HG03460 (cell line): ENCODE results near the gene SOX4.

ENCODE experiments used
- ATAC-seq: cut with Tn5 transposase; IDR thresholded peaks from one replicate; pipeline ENCODE4 v1.9.1; 2021; ENCODE audit not compliant: unreplicated experiment

The SOX4 gene

DNA sequence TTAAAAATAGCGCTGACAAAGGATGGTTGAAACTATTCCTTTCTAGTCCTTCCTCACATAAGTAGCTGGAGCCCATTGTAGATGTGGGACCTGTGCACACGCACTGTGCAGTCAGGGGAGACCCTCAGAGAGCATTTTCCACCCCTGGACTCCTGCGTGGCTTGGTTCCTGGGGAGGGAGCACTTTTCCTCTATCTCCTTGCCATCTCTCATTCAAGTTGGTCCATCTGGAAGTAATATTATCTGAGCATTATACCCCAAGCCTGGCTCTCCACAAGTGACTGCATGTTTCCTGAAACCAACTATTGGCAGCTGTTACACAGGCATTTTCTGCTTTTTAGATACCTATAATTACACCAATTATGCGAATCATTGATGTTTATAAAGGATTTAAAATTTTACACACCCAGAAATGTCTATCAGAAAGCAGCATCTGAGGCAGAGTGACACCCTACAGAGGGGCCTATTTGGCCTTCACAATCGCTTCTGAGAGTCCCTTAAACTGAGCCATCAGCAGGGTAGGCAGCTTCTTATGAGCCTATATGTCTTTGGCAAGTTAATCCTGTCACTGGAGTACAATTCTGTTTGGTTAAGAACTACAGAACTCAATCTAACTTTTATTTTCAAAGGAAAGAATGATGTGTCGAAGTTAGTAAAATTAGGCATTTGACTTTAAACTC is 18.7 kb downstream of the SOX4 start:
- no peak for ATAC-seq

DNA sequence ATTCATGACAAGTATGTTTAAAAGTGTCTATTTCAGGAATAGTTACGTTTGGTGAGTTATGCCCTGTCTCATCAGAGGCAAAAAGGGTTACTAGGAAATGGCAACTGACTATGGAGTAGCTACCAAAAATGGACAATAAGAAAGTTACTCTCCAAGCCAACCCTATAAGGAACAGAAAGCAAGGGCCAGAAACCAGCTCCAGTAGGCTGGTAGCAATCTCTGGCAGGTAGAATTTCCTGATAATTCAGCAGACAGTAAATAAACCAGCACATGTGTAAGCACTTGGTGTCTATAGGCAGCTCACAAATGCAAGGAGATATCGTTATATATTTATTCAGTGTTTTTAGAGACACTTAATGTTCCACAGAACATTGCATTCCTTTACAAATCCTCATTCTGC is 20.3 kb downstream of the SOX4 start:
- no peak for ATAC-seq

DNA sequence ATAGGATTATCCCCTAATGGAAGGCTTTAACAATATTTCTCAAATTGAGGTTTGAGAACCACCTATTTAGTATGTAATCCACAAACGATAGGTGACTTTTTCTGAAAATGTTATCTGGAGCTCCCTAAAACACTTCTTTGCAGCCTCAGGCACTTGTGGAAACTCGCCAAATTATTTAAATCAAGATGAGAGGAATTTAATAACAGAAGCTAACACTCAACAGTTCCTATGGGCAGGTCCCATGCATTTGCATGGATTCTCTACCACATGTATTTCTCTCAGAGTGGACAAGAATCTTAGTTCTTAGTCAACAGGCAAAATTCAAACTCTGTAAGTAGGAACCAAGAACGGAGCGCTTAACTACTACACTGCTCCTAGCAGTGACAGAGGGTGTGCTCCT is 20.7 kb downstream of the SOX4 start:
- ATAC-seq, result no peak

DNA sequence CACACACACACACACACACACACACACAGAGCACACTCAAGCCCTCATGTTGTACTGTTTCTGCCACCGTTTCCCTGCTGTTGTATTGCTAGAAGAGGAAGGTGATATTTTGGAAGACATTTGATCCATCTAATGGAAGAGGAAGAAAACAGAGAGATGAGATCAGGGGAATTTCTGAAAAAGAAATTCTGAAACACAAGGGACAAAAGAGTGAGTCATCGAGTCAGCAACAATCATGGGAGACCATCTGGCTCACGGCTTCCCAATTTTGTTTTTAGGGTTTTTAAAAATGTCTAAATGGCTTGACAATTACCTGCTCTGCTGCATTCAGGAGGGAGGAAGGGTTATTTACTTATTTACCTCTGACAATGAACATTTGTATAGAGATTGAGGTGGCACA is 22.0 kb downstream of the SOX4 start:
- no peak for ATAC-seq

DNA sequence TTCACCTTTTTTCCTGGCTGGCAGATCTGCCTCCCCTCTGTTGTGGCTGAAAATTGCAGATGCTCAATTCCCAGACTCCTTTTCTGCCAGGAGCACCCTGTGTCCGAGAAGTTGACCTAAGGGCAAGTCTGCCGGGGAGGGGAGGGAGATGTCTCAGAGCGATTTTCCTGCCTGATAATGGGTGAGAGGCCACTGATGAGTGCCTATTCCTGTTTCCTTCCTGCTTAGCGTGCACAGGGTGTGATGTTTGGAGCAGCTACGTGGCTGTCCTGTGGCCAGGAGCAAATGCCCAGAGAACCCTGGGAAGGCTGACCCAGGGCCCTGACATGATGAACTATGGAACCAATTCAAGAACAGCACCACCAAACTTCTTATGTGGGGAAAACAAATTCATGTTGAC is 22.5 kb downstream of the SOX4 start:
- no peak for ATAC-seq

DNA sequence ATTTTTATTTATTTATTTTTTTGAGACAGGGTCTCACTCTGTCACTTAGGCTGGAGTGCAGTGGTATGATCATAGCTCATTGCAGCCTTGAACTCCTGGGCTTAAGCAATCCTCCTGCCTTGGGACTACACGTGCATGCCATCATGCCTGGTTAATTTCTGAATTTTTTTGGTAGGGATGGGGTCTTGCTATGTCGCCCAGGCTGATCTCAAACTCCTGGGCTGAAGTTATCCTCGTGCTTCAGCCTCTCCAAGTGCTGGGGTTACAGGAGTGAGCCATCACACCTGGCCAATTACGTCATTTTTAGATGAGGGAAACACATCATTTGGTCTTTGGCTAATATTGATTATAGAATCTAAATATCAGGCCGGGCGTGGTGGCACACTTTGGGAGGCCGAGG is 32.1 kb downstream of the SOX4 start:
- no peak for ATAC-seq

DNA sequence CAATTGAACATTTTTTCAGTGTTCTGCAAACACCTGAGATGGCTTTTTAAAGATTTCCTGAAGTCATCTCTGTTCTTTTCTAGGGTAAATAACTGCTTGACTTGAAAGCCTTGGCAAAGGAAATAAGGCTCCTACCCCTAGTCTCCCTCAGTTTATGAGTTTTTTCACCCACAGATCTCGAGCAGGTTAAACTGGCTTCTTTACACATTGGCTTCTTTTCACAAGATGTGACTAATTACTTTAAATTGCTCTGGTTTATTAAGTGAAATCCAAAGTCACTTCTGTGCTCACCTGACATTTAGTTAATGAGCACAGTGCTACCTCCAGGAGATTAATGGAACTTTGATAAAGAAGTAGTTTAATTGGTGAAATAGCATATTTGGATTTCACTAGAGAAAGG is 33.2 kb downstream of the SOX4 start:
- no peak for ATAC-seq

DNA sequence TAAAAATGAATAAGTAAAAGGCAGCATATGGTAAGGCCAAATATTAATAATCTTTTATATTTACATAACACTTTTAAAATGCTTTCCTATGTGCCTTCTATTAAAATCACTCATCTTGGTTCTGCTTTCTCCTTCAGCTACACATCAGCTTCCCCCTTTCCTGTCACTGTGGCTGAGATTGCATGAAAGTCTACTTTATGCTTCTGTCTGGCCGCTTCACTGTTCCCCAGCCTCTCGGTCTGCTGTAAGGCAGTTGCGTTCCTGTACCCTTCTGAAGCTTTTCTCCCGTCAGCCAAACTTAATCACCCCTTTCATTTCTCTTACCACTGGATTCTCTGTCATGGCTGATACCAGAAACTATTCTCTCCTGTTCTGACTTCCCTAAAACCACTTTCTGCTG is 34.6 kb downstream of the SOX4 start:
- ATAC-seq, result no peak

DNA sequence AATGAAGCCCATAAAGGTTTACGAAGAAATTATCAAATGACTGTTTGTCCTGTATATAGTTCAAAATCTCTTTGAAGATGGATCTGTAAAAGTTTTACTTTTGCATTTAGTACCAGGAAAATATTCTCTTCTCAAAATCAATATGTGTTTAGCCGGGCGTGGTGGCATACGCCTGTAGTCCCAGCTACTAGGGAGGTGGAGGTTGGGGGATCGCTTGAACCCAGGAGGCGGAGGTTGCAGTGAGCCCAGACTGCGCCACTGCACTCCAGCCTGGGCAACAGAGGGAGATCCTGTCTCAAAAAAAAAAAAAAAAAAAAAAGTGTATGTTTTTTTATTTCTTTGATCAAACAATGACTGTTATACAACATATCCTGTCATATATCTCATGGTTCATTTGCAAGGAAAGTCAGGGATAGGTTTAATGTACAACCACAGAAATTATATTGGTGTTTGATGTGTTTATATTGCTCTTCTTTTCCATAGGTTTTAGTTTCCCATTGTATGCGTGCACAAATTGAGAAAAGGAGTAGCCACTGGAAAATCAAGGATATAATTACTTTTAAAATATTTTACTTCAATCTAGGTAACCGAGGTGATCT is 40.1 kb downstream of the SOX4 start:
- ATAC-seq, result no peak

DNA sequence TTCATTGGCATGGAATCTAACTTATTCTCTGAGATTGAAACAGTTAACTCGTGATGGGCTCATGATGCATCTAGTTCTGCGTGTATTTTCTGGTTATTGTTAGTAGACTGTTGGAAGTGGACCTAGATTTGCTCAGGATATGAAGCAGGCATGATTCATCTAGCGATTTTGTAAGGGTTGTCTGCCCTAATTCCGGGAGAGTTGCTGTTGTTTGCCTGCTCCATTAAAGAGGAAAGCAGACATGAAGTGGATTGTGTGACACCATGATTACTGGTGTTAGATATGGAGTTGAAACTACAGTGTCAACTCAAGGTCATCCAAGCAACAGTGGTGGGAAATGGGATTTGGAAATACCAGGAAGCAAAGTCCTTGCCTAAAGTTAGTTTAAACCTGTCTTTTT is 41.0 kb downstream of the SOX4 start:
- ATAC-seq, result no peak

DNA sequence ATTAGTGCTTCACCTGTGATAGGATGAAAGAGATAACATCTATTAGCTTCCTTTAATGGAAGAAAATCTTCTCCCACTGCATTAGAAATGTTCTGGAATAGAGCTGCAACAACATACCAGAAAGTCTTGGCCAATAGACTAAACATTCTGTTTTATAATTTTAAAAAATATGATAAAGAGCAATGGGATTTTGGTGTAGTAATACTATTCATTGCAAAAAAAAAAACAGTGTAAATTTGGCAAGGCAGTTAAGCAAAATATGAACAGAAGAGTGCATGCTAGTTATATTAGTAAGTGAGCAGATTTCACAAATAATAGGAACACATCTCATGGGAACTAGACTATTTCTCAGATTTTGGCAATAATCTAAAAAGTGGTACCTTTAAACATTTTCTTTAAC is 43.3 kb downstream of the SOX4 start:
- no peak for ATAC-seq

DNA sequence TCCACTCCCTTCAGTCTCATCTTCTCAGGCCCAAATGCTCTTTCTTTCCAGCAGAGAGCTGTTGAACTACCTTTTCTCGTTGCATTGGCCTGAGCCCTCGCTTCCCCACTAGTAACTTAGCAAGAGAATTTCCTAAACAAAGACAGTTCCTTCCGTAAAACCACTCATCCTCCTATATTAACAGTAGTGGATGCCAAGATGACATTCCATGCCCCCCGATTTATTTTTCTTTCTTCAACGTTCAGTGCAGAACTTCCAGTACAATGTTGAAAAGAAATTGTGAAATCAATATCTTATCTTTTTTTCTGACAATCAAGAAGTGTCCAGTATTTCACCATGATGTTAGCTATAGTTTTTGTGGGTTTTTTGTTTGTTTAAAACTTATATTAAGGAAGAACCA is 45.8 kb downstream of the SOX4 start:
- no peak for ATAC-seq
